ENCODE data around the gene ALS2CL. TPM values are rescaled to one million over a fixed set of nuclear protein-coding genes. Genes with fewer than 3 reads are reported as not detected.

Gene ALS2CL
- total and polyA plus RNA-seq, 8 donors, result 7.8 to 61.1 (median 14.2) TPM

- FAIRE-seq, result no peak
- no peaks in the 10 kb centered on the region for H3K9me3 ChIP-seq
- no peaks in the 10 kb centered on the region for H3K36me3 ChIP-seq
- 47 to 56% methylated on average over 9 of the region's 9 CpGs for WGBS, 2 donors
- no peak for TF ChIP-seq CTCF (IDR thresholded peaks at IDR 0.05)
- intact Hi-C loops (cut with DNase I), result no loop called here
- peak in 3 of 6 donors; percentile 10 to 53 (median 28) for DNase-seq
- peak in 3 of 4 donors; percentile 17 to 46 (median 46) for ATAC-seq
- no peaks in the 10 kb centered on the region for H3K27me3 ChIP-seq
- H3K27ac ChIP-seq, result no peak overlapping the region
- peaks cover 0 to 7% (median 3%) of the 10 kb centered on the region in 3 donors for H3K4me1 ChIP-seq
- H3K4me3 ChIP-seq, result no peak overlapping the region
Observed at GRCh38 chr3:46665763-46666452, 27.6 kb downstream of the ALS2CL start.

GRCh38 chr3:46664971-46665762 lies 28.3 kb downstream of the ALS2CL start:
- 71 to 81% methylated on average over 22 to 23 of the region's 23 CpGs for WGBS, 2 donors
- intact Hi-C loops (cut with DNase I), result no loop called here
- DNase-seq (no peak), FAIRE-seq (no peak), ATAC-seq (no peak)
- Histone ChIP-seq H3K4me3 (no peak overlapping the region), H3K27ac (no peak overlapping the region), H3K9me3 (no peaks in the 10 kb centered on the region), H3K4me1 (peaks cover 0 to 7% (median 3%) of the 10 kb centered on the region in 3 donors), H3K36me3 (no peaks in the 10 kb centered on the region), H3K27me3 (no peaks in the 10 kb centered on the region)
- TF ChIP-seq CTCF (IDR thresholded peaks at IDR 0.05), result no peak

- H3K4me1 ChIP-seq, result peaks cover 0 to 7% (median 3%) of the 10 kb centered on the region in 3 donors
- no peak overlapping the region for H3K4me3 ChIP-seq
- H3K27ac ChIP-seq, result no peak overlapping the region
- no peak for FAIRE-seq
- H3K36me3 ChIP-seq, result no peaks in the 10 kb centered on the region
- no peaks in the 10 kb centered on the region for H3K27me3 ChIP-seq
- ATAC-seq, result no peak
- TF ChIP-seq CTCF (IDR thresholded peaks at IDR 0.05), result no peak
- H3K9me3 ChIP-seq, result no peaks in the 10 kb centered on the region
- intact Hi-C loops (cut with DNase I), result no loop called here
- peak in 1 of 6 donors; percentile 27 for DNase-seq
- 89 to 92% methylated on average over 6 of the region's 6 CpGs for WGBS, 2 donors
Observed at GRCh38 chr3:46664188-46664970, 29.1 kb downstream of the ALS2CL start.

GRCh38 chr3:46663591-46664135 lies 29.8 kb downstream of the ALS2CL start:
- TF ChIP-seq CTCF (IDR thresholded peaks at IDR 0.05), result no peak
- WGBS, 2 donors, result 75 to 79% methylated on average over 8 of the region's 8 CpGs
- H3K36me3 ChIP-seq, result no peaks in the 10 kb centered on the region
- H3K27ac ChIP-seq, result no peak overlapping the region
- H3K4me3 ChIP-seq, result no peak overlapping the region
- ATAC-seq, result peak in 1 of 4 donors; percentile 10
- no peaks in the 10 kb centered on the region for H3K9me3 ChIP-seq
- peak in 1 of 6 donors; percentile 30 for DNase-seq
- H3K4me1 ChIP-seq, result peaks cover 0 to 7% (median 3%) of the 10 kb centered on the region in 3 donors
- intact Hi-C loops (cut with DNase I), result no loop called here
- H3K27me3 ChIP-seq, result no peaks in the 10 kb centered on the region
- no peak for FAIRE-seq

All from pancreas (tissue), 10 donors.